Glutamatergic neuron (in vitro differentiated cells): ENCODE results near the gene TXN2. TPM values are rescaled to one million over a fixed set of nuclear protein-coding genes. Genes with fewer than 3 reads are reported as not detected.

Source experiments
- DNase-seq: peaks from one replicate; pipeline ENCODE4 v3.0.0; 2022
- H3K27ac Mint-ChIP-seq: one replicate; pipeline ENCODE4 v1.8.0; 2020; ENCODE audit warnings: mild to moderate bottlenecking, mixed read lengths, inconsistent platforms; ENCODE audit not compliant: unreplicated experiment
- H3K27me3 Mint-ChIP-seq: one replicate; pipeline ENCODE4 v1.8.0; 2020; ENCODE audit warnings: mild to moderate bottlenecking, moderate library complexity, mixed read lengths, inconsistent platforms; ENCODE audit not compliant: unreplicated experiment
- H3K36me3 Mint-ChIP-seq: one replicate; pipeline ENCODE4 v1.8.0; 2020; ENCODE audit warnings: mild to moderate bottlenecking, mixed read lengths, inconsistent platforms; ENCODE audit not compliant: unreplicated experiment
- H3K4me1 Mint-ChIP-seq: one replicate; pipeline ENCODE4 v1.8.0; 2020; ENCODE audit warnings: mild to moderate bottlenecking, low read depth, mixed read lengths, inconsistent platforms; ENCODE audit not compliant: unreplicated experiment
- H3K4me3 Mint-ChIP-seq: one replicate; pipeline ENCODE4 v1.8.0; 2020; ENCODE audit warnings: mild to moderate bottlenecking, mixed read lengths, inconsistent platforms; ENCODE audit not compliant: unreplicated experiment
- H3K9me3 Mint-ChIP-seq: one replicate; pipeline ENCODE4 v1.8.0; 2020; ENCODE audit warnings: mild to moderate bottlenecking, moderate library complexity, mixed read lengths, inconsistent platforms; ENCODE audit not compliant: unreplicated experiment
- CTCF ChIP-seq: fragments of 200-600 bp; sonication (generic); IDR thresholded peaks from one replicate; pipeline ENCODE4 v1.5.0; 2021; ENCODE audit not compliant: partially characterized antibody, unreplicated experiment
- total RNA-seq: library from RNA; stranded (reverse); fragmentation: NEBNext Ultra II Directional; extraction: Animal tissue kit (Norgen Biotek cat#: 25700); gene quantifications from one replicate; pipeline ENCODE4 v1.2.1, GENCODE V29; 2021; ENCODE audit not compliant: unreplicated experiment

TXN2 gene
- total RNA-seq, 1 donor from 2014 or later: 66.1 TPM

DNA sequence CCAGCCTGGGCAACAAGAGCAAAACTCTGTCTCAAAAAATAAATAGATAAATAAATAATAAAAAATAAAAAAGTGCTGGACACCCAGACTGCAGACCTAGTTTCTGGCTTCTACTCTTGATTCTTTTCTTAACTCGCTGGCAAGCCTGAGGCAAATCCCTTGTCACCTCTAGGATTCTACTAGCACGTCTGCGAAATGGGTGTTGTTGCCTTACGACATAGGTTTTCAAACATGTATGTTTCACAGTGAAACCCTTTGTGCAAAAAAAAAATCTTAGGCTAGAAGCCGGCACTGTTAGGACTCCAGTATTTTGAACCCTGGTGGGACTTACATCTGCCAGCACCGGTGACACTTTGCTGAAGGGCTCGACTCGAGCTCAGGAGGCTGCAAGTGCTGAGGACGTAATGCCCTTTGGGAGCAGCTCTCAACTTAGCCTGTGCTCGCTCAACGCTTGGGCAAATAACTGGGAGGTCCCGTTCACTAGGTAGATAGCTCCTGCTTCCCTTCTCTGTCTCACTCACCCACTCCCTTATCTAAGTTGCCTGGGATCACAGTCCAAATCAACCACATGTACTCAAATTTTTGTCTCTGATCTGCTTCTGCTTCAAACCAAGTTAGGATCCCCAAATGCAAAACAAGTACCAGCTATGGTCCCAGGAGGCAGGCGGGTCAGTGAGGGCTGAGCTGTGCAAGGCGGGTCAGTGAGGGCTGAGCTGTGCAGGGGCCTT is 59.0 kb downstream of the TXN2 start:
- peaks cover 16% of the 10 kb centered on the region for H3K4me1 Mint-ChIP-seq
- peak overlapping the region; percentile 59 for H3K27ac Mint-ChIP-seq
- H3K36me3 Mint-ChIP-seq: no peaks in the 10 kb centered on the region
- no peaks in the 10 kb centered on the region for H3K9me3 Mint-ChIP-seq
- H3K4me3 Mint-ChIP-seq: no peak overlapping the region
- peaks cover 4% of the 10 kb centered on the region for H3K27me3 Mint-ChIP-seq
- TF ChIP-seq CTCF: no peak
- no peak for DNase-seq

DNA sequence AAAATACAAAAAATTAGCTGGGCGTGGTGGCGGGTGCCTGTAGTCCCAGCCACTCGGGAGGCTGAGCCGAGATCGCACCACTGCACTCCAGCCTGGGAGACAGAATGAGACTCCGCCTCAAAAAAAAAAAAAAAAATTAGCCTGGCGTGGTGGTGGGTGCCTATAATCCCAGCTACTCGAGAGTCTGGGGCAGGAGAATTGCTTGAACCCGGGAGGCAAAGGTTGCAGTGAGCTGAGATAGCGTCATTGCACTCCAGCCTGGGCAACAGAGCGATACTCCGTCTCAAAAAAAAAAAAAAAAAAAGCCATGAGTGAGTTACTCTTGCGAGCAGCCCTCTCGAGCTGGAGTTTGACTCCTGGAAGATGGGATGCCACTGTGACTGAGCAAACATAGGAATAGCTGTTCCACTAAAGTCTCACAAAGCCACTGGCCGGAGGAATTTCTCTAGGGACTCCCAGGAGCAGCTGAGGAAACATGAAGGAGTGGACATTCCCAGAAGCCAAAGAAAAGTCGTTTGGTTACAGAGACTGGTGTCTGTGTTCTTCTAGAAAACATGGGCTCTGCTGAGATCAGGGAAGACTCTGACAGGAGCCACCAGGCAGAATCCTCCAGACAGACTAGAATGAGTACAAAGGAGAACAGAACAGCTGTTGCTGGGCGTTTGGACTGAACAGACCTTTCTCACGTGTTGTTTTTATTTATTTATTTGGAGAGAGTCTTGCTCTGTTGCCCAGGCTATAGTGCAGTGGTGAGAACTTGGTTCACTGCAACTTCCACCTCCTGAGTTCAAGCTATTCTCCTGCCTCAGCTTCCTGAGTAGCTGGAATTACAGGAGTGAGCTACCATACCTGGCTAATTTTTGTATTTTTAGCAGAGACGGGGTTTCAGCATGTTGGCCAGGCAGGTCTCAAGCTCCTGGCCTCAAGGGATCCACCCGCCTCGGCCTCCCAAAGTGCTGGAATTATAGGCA is 61.2 kb downstream of the TXN2 start:
- no peak for DNase-seq
- no peak overlapping the region for H3K27ac Mint-ChIP-seq

DNA sequence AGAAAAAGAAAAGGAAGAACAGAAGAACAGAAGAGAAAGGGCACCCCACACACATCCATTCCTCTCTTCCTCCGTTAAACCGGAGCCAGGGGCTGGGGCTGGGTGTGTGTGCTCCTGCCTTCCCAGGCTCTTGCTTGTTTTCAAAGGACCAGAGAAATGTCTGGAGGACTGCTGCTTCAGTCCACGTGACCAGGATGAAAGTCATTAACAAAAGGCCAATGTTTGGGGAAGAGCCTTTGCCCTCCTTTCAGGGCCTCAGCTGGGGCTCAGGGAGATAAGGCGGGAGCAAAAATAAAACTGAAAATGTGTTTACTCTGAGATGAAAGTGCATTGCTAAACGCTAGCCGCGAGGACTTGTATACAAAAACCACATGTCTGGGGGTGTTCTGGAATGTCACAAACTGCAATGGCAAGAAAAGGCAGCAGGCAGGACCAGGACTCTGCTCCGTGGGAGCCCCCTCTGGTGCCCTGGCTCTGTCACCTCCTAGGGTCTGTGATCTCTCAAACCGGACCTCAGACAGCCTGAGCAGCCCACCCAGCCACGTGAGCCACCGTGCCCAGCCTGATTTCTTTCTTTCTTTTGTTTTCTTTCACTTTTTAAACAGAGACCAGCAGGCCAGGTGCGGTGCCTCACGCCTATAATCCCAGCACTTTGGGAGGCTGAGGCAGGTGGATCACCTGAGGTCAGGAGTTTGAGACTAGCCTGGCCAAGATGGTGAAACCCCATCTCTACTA is 62.1 kb downstream of the TXN2 start:
- Mint-ChIP-seq H3K4me3 (no peak overlapping the region), H3K36me3 (no peaks in the 10 kb centered on the region), H3K9me3 (no peaks in the 10 kb centered on the region), H3K4me1 (peaks cover 8% of the 10 kb centered on the region), H3K27me3 (peaks cover 2% of the 10 kb centered on the region), H3K27ac (no peak overlapping the region)
- DNase-seq: no peak
- no peak for TF ChIP-seq CTCF

More for the DNA sequence above, 61.2 kb downstream of the TXN2 start:
- H3K4me3 Mint-ChIP-seq: no peak overlapping the region
- H3K9me3 Mint-ChIP-seq: no peaks in the 10 kb centered on the region
- no peaks in the 10 kb centered on the region for H3K36me3 Mint-ChIP-seq
- peaks cover 9% of the 10 kb centered on the region for H3K4me1 Mint-ChIP-seq
- no peak for TF ChIP-seq CTCF
- H3K27me3 Mint-ChIP-seq: peaks cover 2% of the 10 kb centered on the region

DNA sequence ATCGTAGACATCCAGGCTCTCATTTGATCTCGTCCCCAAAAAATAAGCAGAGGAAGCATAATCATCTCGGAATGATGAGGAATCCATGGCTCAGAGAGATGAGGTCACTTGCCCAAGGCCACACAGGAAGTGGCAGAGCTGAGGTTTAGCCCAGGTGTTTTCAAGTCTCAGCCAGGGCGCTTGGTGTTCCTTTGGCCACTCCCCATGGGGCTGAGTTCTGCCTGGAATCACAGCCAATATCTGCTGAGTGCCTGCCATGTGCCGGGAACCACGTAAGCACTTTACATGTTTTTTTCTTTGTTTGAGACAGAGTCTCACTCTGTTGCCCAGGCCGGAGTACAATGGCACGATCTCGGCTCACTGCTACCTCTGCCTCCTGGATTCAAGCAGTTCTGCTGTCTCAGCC is 64.2 kb downstream of the TXN2 start:
- peaks cover 10% of the 10 kb centered on the region for H3K4me1 Mint-ChIP-seq
- no peak for DNase-seq
- TF ChIP-seq CTCF: no peak
- peaks cover 3% of the 10 kb centered on the region for H3K9me3 Mint-ChIP-seq
- H3K27ac Mint-ChIP-seq: no peak overlapping the region
- H3K36me3 Mint-ChIP-seq: no peaks in the 10 kb centered on the region
- no peaks in the 10 kb centered on the region for H3K27me3 Mint-ChIP-seq
- no peak overlapping the region for H3K4me3 Mint-ChIP-seq

Other genes with a start within 250 kb of the TXN2 start
- gene APOL2, start 242.1 kb downstream of the TXN2 start, total RNA-seq: not detected
- not detected for gene APOL1, start 228.5 kb downstream of the TXN2 start, total RNA-seq
- 122 TPM for gene MYH9, start 93.7 kb downstream of the TXN2 start, total RNA-seq
- 41.6 TPM for gene FOXRED2, start 25.4 kb upstream of the TXN2 start, total RNA-seq
- gene EIF3D, start 47.5 kb upstream of the TXN2 start, total RNA-seq: 143 TPM
- 28.3 TPM for gene CACNG2, start 222.1 kb upstream of the TXN2 start, total RNA-seq